HG02678 (cell line): ENCODE data around the gene SGMS1.
"Not testable (repeated sequence)": the region's sequence is repeated elsewhere in the genome, so short reads cannot be mapped to it uniquely, and the experiment has no call there.

Experiments used
- ATAC-seq: cut with Tn5 transposase; IDR thresholded peaks from one replicate; pipeline ENCODE4 v1.9.1; 2021; ENCODE audit warnings: mild to moderate bottlenecking, moderate library complexity; ENCODE audit not compliant: unreplicated experiment

The SGMS1 gene

GRCh38 chr10:50286996-50287803, 336.6 kb downstream of the SGMS1 start:
- ATAC-seq = no peak

DNA sequence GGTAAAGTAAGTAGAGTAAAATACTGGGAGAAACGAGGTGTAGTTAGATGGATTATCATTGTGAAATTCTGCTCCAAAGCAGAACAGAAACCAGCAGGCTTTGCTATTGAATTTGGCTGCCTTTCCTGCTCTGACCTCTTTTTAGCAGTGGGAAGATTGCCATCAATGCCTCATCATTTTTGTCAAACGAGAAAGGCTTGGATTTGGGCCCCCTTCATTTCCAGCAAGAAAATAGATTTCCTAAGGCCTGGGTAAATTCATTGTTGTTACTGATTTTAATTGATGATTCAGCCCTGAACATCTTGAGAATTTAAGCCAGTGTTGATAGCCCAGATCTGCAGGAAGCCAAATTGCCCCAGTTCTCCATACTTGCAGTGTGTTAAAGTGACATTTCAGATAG, 337.2 kb downstream of the SGMS1 start:
- no peak for ATAC-seq

DNA sequence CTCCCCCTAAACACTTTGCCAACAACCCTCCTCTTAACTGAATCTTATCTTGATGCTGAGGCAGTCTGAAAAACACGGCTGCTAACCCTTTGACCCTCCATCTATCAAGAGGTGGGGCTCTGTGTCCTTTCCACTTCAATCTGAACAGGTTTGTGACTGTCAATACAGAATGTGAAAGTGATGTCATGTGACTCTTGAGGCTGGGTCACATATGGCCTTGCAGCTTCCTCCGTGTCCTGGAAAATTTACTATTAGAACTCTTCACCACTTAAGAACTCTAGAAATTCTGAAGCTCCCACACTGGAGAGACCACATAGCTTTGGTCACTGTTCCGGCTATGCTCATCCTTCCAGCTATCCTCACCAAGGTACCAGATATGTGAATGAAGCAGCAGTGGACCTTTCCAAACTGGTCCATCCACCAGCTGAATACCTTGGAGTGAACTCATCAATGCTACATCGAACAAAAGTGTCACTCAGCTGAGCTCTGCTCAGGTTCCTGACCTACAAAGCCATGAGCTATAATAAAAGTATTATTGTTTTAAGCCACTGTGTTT, 341.7 kb downstream of the SGMS1 start:
- ATAC-seq = no peak

DNA sequence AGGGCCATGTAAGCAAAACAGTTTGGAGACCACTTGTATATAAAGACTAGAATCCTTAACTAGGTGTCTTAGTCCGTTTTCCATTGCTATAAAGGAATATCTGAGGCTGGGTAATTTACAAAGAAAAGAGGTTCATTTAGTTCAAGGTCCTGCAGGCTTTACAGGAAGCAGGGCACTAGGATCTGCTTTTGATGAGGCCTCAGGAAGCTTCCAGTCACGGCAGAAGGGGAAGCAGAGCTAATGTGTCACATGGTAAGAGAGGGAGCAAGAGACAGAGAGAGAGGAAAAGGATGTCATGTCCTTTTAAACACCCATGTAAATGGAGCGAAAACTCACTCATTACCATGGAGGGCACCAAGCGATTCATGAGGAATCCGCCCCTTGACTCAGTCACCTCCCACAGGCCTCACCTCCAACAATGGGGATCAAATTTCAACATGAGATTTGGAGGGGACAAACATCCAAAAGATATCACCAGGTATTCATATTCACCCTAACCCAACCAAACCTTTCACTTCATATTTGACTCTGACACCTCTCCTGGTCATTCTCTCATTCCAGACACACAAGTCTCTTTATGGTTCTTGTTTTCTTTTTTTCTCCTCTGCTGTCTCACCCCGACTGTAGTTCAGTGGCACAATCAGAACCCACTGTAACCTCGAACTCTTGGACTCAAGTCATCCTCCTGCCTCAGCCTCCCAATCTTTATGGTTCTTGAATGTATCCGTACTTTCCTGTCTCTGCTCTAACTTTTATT, 342.4 kb downstream of the SGMS1 start:
- ATAC-seq = no peak

GRCh38 chr10:50280049-50280841, 343.5 kb downstream of the SGMS1 start:
- no peak for ATAC-seq

GRCh38 chr10:50279489-50279888, 344.3 kb downstream of the SGMS1 start:
- ATAC-seq = no peak

GRCh38 chr10:50275650-50276235, 348.0 kb downstream of the SGMS1 start:
- ATAC-seq = peak; percentile 74

- ATAC-seq = no peak
These were observed 351.2 kb downstream of the SGMS1 start for GRCh38 chr10:50272531-50272930.

- ATAC-seq = no peak
These were observed 352.0 kb downstream of the SGMS1 start for GRCh38 chr10:50271564-50272250.

DNA sequence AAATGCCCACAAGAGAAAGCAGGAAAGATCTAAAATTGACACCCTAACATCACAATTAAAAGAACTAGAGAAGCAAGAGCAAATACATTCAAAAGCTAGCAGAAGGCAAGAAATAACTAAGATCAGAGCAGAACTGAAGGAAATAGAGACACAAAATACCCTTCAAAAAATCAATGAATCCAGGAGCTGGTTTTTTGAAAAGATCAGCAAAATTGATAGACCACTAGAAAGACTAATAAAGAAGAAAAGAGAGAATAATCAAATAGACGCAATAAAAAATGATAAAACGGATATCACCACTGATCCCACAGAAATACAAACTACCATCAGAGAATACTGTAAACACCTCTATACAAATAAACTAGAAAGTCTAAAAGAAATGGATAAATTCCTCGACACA, 355.9 kb downstream of the SGMS1 start:
- ATAC-seq = not testable (repeated sequence)

DNA sequence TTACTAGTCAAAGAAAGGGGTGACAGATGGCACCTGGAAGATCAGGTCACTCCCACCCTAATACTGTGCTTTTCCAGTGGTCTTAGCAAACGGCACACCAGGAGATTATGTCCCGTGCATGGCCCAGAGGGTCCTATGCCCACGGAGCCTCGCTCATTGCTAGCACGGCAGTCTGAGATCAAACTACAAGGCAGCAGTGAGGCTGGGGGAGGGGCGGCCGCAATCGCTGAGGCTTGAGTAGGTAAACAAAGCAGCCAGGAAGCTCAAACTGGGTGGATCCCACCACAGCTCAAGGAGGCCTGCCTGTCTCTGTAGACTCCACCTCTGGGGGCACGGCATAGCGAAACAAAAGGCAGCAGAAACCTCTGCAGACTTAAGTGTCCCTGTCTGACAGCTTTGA, 361.1 kb downstream of the SGMS1 start:
- ATAC-seq = not testable (repeated sequence)

DNA sequence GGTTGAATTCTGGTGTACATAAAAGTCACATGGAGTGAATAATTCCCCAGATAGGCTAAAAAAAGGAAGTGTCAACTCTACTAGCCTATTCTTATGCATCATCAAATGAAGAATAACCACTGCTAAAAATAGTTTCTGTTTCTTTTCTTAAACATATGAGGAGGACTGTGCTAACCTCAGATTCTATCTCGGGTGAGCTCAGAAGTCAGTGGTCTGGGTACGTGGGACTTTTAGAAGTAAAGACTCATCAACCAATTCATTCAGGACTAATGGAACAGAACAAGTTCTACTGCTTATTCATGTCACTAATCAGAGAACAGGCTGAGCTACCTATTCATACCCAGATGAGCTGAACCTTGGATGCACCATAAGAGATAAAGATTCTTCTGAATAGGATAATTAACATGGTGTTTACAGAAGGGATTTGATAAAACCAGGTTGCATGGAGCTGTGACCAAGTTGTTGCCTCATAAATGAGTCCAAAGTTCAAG, 362.9 kb downstream of the SGMS1 start:
- peak; percentile 98 for ATAC-seq
